HEK293 (cell line): ENCODE data around the gene CPNE4.

Source experiments
- CTCF ChIA-PET: fragments of 350-600 bp; formaldehyde crosslinking; extraction: SDS; loops from one replicate; lab custom pipeline; 2021; ENCODE audit warnings: antibody characterized with exemption; lab: Yijun Ruan, JAX
- POLR2A ChIA-PET: fragments of 300-600 bp; formaldehyde crosslinking; extraction: SDS; loops from one replicate; lab custom pipeline; 2020; ENCODE audit warnings: antibody characterized with exemption, inconsistent platforms; lab: Yijun Ruan, JAX
- H3K27ac ChIP-seq: fragments of 200-500 bp; sonication (Bioruptor generic); 2 replicates; pipeline ENCODE4 v1.5.1; 2014; ENCODE audit warnings: low read depth, low read length, control low read depth, inconsistent platforms; ENCODE audit errors: extremely low read depth
- H3K36me3 ChIP-seq, 2 experiments: fragments of 200-500 bp in 1 of 2; sonication (Bioruptor generic) in 1 of 2; 1 replicate in 1 of 2; 2 replicates in 1 of 2; pipeline ENCODE4 v1.5.1; 2014 to 2017; ENCODE audit warnings: inconsistent platforms in 2 of 2, low read length in 2 of 2; ENCODE audit not compliant: control insufficient read depth in 2 of 2, insufficient read depth in 1 of 2
- H3K4me1 ChIP-seq: fragments of 200-500 bp; sonication (Bioruptor generic); 2 replicates; pipeline ENCODE4 v1.5.1; 2014; ENCODE audit warnings: mild to moderate bottlenecking, low read length, inconsistent platforms; ENCODE audit not compliant: control insufficient read depth, insufficient read depth
- H3K4me3 ChIP-seq: 2 replicates; pipeline ENCODE4 v1.5.1; 2011; ENCODE audit warnings: low read depth, mild to moderate bottlenecking, control low read depth, low read length, moderate library complexity
- H3K9me3 ChIP-seq: fragments of 200-500 bp; sonication (Bioruptor generic); 2 replicates; pipeline ENCODE4 v1.5.1; 2014; ENCODE audit warnings: low read depth, low read length, inconsistent platforms; ENCODE audit not compliant: control insufficient read depth, insufficient read depth
- BCL11B ChIP-seq: fragments of 450-650 bp; formaldehyde crosslinking; IDR thresholded peaks from 2 replicates; pipeline ENCODE4 v1.5.1; 2016; ENCODE audit warnings: low read depth, missing biosample characterization, missing genetic modification characterization
- BCL6B ChIP-seq: fragments of 450-650 bp; formaldehyde crosslinking; IDR thresholded peaks from 2 replicates; pipeline ENCODE4 v1.5.1; 2017; ENCODE audit warnings: missing biosample characterization, missing genetic modification characterization
- PRDM6 ChIP-seq: fragments of 450-650 bp; formaldehyde crosslinking; IDR thresholded peaks from 2 replicates; pipeline ENCODE4 v1.5.1; 2017; ENCODE audit warnings: missing biosample characterization, missing genetic modification characterization
- SETDB1 ChIP-seq: IDR thresholded peaks from one replicate; pipeline ENCODE4 v1.6.1; 2017; ENCODE audit warnings: mild to moderate bottlenecking, low read length, moderate library complexity, mixed read lengths; ENCODE audit not compliant: insufficient read length
- ZFHX2 ChIP-seq: fragments of 450-650 bp; formaldehyde crosslinking; conservative IDR thresholded peaks from 2 replicates; pipeline ENCODE4 v1.5.1; 2016; ENCODE audit warnings: missing biosample characterization, missing genetic modification characterization
- ZNF23 ChIP-seq: fragments of 450-650 bp; formaldehyde crosslinking; IDR thresholded peaks from 2 replicates; pipeline ENCODE4 v1.5.1; 2016; ENCODE audit warnings: missing biosample characterization, missing genetic modification characterization, borderline replicate concordance
- ZNF280D ChIP-seq: fragments of 450-650 bp; formaldehyde crosslinking; IDR thresholded peaks from 2 replicates; pipeline ENCODE4 v1.5.1; 2016; ENCODE audit warnings: missing biosample characterization, missing genetic modification characterization
- ZNF354C ChIP-seq: fragments of 450-650 bp; formaldehyde crosslinking; IDR thresholded peaks from 2 replicates; pipeline ENCODE4 v1.5.1; 2016; ENCODE audit warnings: missing biosample characterization, missing genetic modification characterization, low read depth, borderline replicate concordance
- ZNF366 ChIP-seq: fragments of 450-650 bp; formaldehyde crosslinking; conservative IDR thresholded peaks from 2 replicates; pipeline ENCODE4 v1.5.1; 2016; ENCODE audit warnings: missing biosample characterization, missing genetic modification characterization
- ZNF501 ChIP-seq: fragments of 450-650 bp; formaldehyde crosslinking; IDR thresholded peaks from 2 replicates; pipeline ENCODE4 v1.5.1; 2016; ENCODE audit warnings: missing biosample characterization, missing genetic modification characterization
- ZNF514 ChIP-seq: fragments of 450-650 bp; formaldehyde crosslinking; IDR thresholded peaks from 2 replicates; pipeline ENCODE4 v1.5.1; 2016; ENCODE audit warnings: missing biosample characterization, missing genetic modification characterization
- ZNF544 ChIP-seq: fragments of 450-650 bp; formaldehyde crosslinking; IDR thresholded peaks from 2 replicates; pipeline ENCODE4 v1.5.0; 2017; ENCODE audit warnings: missing biosample characterization, missing genetic modification characterization
- ZNF560 ChIP-seq: fragments of 450-650 bp; formaldehyde crosslinking; IDR thresholded peaks from 2 replicates; pipeline ENCODE4 v1.5.1; 2017; ENCODE audit warnings: missing biosample characterization, missing genetic modification characterization, borderline replicate concordance
- ZNF623 ChIP-seq: fragments of 450-650 bp; formaldehyde crosslinking; IDR thresholded peaks from 2 replicates; pipeline ENCODE4 v1.5.1; 2016; ENCODE audit warnings: missing biosample characterization, missing genetic modification characterization
- ZNF768 ChIP-seq: fragments of 450-650 bp; formaldehyde crosslinking; IDR thresholded peaks from 2 replicates; pipeline ENCODE4 v1.5.1; 2018; ENCODE audit warnings: missing biosample characterization, mild to moderate bottlenecking, missing genetic modification characterization
- ZNF792 ChIP-seq: fragments of 450-650 bp; formaldehyde crosslinking; IDR thresholded peaks from 2 replicates; pipeline ENCODE4 v1.5.1; 2016; ENCODE audit warnings: missing biosample characterization, missing genetic modification characterization
- ZSCAN18 ChIP-seq: fragments of 450-650 bp; formaldehyde crosslinking; IDR thresholded peaks from 2 replicates; pipeline ENCODE4 v1.5.1; 2016; ENCODE audit warnings: missing biosample characterization, missing genetic modification characterization
- ZXDB ChIP-seq: fragments of 450-650 bp; formaldehyde crosslinking; IDR thresholded peaks from 2 replicates; pipeline ENCODE4 v1.5.1; 2016; ENCODE audit warnings: missing biosample characterization, missing genetic modification characterization
- TF ChIP-seq, protein P1 (sequence below): fragments of 450-650 bp; formaldehyde crosslinking; IDR thresholded peaks from 2 replicates; pipeline ENCODE4 v1.5.1; 2016; ENCODE audit warnings: missing biosample characterization, missing genetic modification characterization

The CPNE4 gene

GRCh38 chr3:131541288-131541687 lies 493.5 kb downstream of the CPNE4 start:
- no peaks in the 10 kb centered on the region for H3K36me3 ChIP-seq
- no peak overlapping the region for H3K27ac ChIP-seq
- H3K4me3 ChIP-seq = no peak overlapping the region
- ChIA-PET CTCF (no interaction called here), POLR2A (no interaction called here)
- no peaks in the 10 kb centered on the region for H3K9me3 ChIP-seq
- H3K4me1 ChIP-seq = no peaks in the 10 kb centered on the region
- TF ChIP-seq ZNF366 (tag by site-specific recombination) = no peak
- no peak for TF ChIP-seq ZXDB (tag by site-specific recombination)
- TF ChIP-seq ZNF23 (tag by site-specific recombination) = no peak
- TF ChIP-seq BCL11B = no peak
- TF ChIP-seq, protein P1, sequence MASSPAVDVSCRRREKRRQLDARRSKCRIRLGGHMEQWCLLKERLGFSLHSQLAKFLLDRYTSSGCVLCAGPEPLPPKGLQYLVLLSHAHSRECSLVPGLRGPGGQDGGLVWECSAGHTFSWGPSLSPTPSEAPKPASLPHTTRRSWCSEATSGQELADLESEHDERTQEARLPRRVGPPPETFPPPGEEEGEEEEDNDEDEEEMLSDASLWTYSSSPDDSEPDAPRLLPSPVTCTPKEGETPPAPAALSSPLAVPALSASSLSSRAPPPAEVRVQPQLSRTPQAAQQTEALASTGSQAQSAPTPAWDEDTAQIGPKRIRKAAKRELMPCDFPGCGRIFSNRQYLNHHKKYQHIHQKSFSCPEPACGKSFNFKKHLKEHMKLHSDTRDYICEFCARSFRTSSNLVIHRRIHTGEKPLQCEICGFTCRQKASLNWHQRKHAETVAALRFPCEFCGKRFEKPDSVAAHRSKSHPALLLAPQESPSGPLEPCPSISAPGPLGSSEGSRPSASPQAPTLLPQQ (tag by site-specific recombination) = no peak
- no peak for TF ChIP-seq ZNF792 (tag by site-specific recombination)
- no peak for TF ChIP-seq ZNF623 (tag by site-specific recombination)
- TF ChIP-seq ZNF280D = no peak
- no peak for TF ChIP-seq ZFHX2 (tag by site-specific recombination)
- no peak for TF ChIP-seq ZNF354C
- TF ChIP-seq PRDM6 (tag by site-specific recombination) = no peak
- no peak for TF ChIP-seq SETDB1
- no peak for TF ChIP-seq ZNF544
- TF ChIP-seq ZNF514 (tag by site-specific recombination) = no peak
- TF ChIP-seq ZSCAN18 (tag by site-specific recombination) = no peak
- TF ChIP-seq BCL6B = no peak

GRCh38 chr3:131540821-131541220 lies 494.0 kb downstream of the CPNE4 start:
- no peaks in the 10 kb centered on the region for H3K36me3 ChIP-seq
- TF ChIP-seq ZNF560 (tag by site-specific recombination) (no peak), ZNF623 (tag by site-specific recombination) (no peak), ZNF501 (tag by site-specific recombination) (no peak), ZNF768 (no peak)
- TF ChIP-seq, all 188 proteins: peak for 0
- Histone ChIP-seq H3K4me1 (no peaks in the 10 kb centered on the region), H3K27ac (no peak overlapping the region), H3K4me3 (no peak overlapping the region), H3K9me3 (no peaks in the 10 kb centered on the region)
- POLR2A ChIA-PET = no interaction called here
- CTCF ChIA-PET = no interaction called here
